ENCODE data around the gene PTRHD1.
"Not testable (repeated sequence)": the region's sequence is repeated elsewhere in the genome, so short reads cannot be mapped to it uniquely, and the experiment has no call there.

Gene PTRHD1

GRCh38 chr2:24815171-24815570, 22.0 kb upstream of the PTRHD1 start:
- Histone ChIP-seq H3K9ac (ENCODE audit: low read length) (no peak overlapping the region), H3K36me3 (ENCODE audit: control insufficient read depth, insufficient read depth, low read length) (peaks cover 2% of the 10 kb centered on the region), H3K4me1 (ENCODE audit: control insufficient read depth, insufficient read depth, low read length) (no peaks in the 10 kb centered on the region), H3K27ac (ENCODE audit: low read depth, low read length) (no peak overlapping the region), H3K4me3 (ENCODE audit: low read length) (no peak overlapping the region), H3K27me3 (ENCODE audit: control insufficient read depth, insufficient read depth, low read length) (no peaks in the 10 kb centered on the region)

GRCh38 chr2:24814516-24814915, 21.3 kb upstream of the PTRHD1 start:
- no peaks in the 10 kb centered on the region for H3K4me1 ChIP-seq (ENCODE audit: control insufficient read depth, insufficient read depth, low read length)
- H3K27me3 ChIP-seq (ENCODE audit: control insufficient read depth, insufficient read depth, low read length): no peaks in the 10 kb centered on the region
- no peak overlapping the region for H3K27ac ChIP-seq (ENCODE audit: low read depth, low read length)
- H3K4me3 ChIP-seq (ENCODE audit: low read length): no peak overlapping the region
- H3K36me3 ChIP-seq (ENCODE audit: control insufficient read depth, insufficient read depth, low read length): peaks cover 2% of the 10 kb centered on the region
- no peak overlapping the region for H3K9ac ChIP-seq (ENCODE audit: low read length)

- H3K27ac ChIP-seq (ENCODE audit: low read depth, low read length): no peak overlapping the region
- H3K36me3 ChIP-seq (ENCODE audit: control insufficient read depth, insufficient read depth, low read length): no peaks in the 10 kb centered on the region
- no peaks in the 10 kb centered on the region for H3K4me1 ChIP-seq (ENCODE audit: control insufficient read depth, insufficient read depth, low read length)
- H3K27me3 ChIP-seq (ENCODE audit: control insufficient read depth, insufficient read depth, low read length): no peaks in the 10 kb centered on the region
- no peak overlapping the region for H3K4me3 ChIP-seq (ENCODE audit: low read length)
- H3K9ac ChIP-seq (ENCODE audit: low read length): no peak overlapping the region
Measured at GRCh38 chr2:24813691-24814137, 20.5 kb upstream of the PTRHD1 start.

GRCh38 chr2:24809316-24810007, 16.3 kb upstream of the PTRHD1 start:
- no peaks in the 10 kb centered on the region for H3K27me3 ChIP-seq (ENCODE audit: control insufficient read depth, insufficient read depth, low read length)
- H3K36me3 ChIP-seq (ENCODE audit: control insufficient read depth, insufficient read depth, low read length): no peaks in the 10 kb centered on the region
- no peaks in the 10 kb centered on the region for H3K4me1 ChIP-seq (ENCODE audit: control insufficient read depth, insufficient read depth, low read length)
- no peak overlapping the region for H3K27ac ChIP-seq (ENCODE audit: low read depth, low read length)
- H3K9ac ChIP-seq (ENCODE audit: low read length): no peak overlapping the region
- no peak overlapping the region for H3K4me3 ChIP-seq (ENCODE audit: low read length)

- H3K27me3 ChIP-seq (ENCODE audit: control insufficient read depth, insufficient read depth, low read length): no peaks in the 10 kb centered on the region
- no peaks in the 10 kb centered on the region for H3K4me1 ChIP-seq (ENCODE audit: control insufficient read depth, insufficient read depth, low read length)
- no peaks in the 10 kb centered on the region for H3K36me3 ChIP-seq (ENCODE audit: control insufficient read depth, insufficient read depth, low read length)
- no peak overlapping the region for H3K27ac ChIP-seq (ENCODE audit: low read depth, low read length)
- H3K9ac ChIP-seq (ENCODE audit: low read length): no peak overlapping the region
- H3K4me3 ChIP-seq (ENCODE audit: low read length): no peak overlapping the region
Measured at GRCh38 chr2:24806661-24807036, 13.5 kb upstream of the PTRHD1 start.

GRCh38 chr2:24805811-24806660, 12.8 kb upstream of the PTRHD1 start:
- H3K27me3 ChIP-seq (ENCODE audit: control insufficient read depth, insufficient read depth, low read length); H3K9ac ChIP-seq (ENCODE audit: low read length); H3K4me3 ChIP-seq (ENCODE audit: low read length); H3K4me1 ChIP-seq (ENCODE audit: control insufficient read depth, insufficient read depth, low read length); H3K36me3 ChIP-seq (ENCODE audit: control insufficient read depth, insufficient read depth, low read length); H3K27ac ChIP-seq (ENCODE audit: low read depth, low read length): not testable (repeated sequence)

- not testable (repeated sequence) for H3K9ac ChIP-seq (ENCODE audit: low read length); H3K4me1 ChIP-seq (ENCODE audit: control insufficient read depth, insufficient read depth, low read length); H3K27me3 ChIP-seq (ENCODE audit: control insufficient read depth, insufficient read depth, low read length); H3K36me3 ChIP-seq (ENCODE audit: control insufficient read depth, insufficient read depth, low read length); H3K27ac ChIP-seq (ENCODE audit: low read depth, low read length); H3K4me3 ChIP-seq (ENCODE audit: low read length)
Measured at GRCh38 chr2:24800487-24800886, 7.3 kb upstream of the PTRHD1 start.

- no peaks in the 10 kb centered on the region for H3K4me1 ChIP-seq (ENCODE audit: control insufficient read depth, insufficient read depth, low read length)
Measured at GRCh38 chr2:24797644-24798043, 4.5 kb upstream of the PTRHD1 start.

GRCh38 chr2:24793761-24794435, 707 bp upstream of the PTRHD1 start:
- Histone ChIP-seq H3K4me3 (ENCODE audit: low read length) (peak overlapping the region; percentile 82), H3K36me3 (ENCODE audit: control insufficient read depth, insufficient read depth, low read length) (no peaks in the 10 kb centered on the region), H3K9ac (ENCODE audit: low read length) (peak overlapping the region; percentile 13), H3K27me3 (ENCODE audit: control insufficient read depth, insufficient read depth, low read length) (no peaks in the 10 kb centered on the region), H3K27ac (ENCODE audit: low read depth, low read length) (no peak overlapping the region), H3K4me1 (ENCODE audit: control insufficient read depth, insufficient read depth, low read length) (no peaks in the 10 kb centered on the region)

More at GRCh38 chr2:24797644-24798043, 4.5 kb upstream of the PTRHD1 start:
- Histone ChIP-seq H3K9ac (ENCODE audit: low read length) (no peak overlapping the region), H3K27me3 (ENCODE audit: control insufficient read depth, insufficient read depth, low read length) (no peaks in the 10 kb centered on the region), H3K4me3 (ENCODE audit: low read length) (no peak overlapping the region), H3K27ac (ENCODE audit: low read depth, low read length) (no peak overlapping the region), H3K36me3 (ENCODE audit: control insufficient read depth, insufficient read depth, low read length) (no peaks in the 10 kb centered on the region)

- H3K36me3 ChIP-seq (ENCODE audit: control insufficient read depth, insufficient read depth, low read length): no peaks in the 10 kb centered on the region
- H3K27me3 ChIP-seq (ENCODE audit: control insufficient read depth, insufficient read depth, low read length): no peaks in the 10 kb centered on the region
- peak overlapping the region; percentile 100 for H3K27ac ChIP-seq (ENCODE audit: low read depth, low read length)
- peak overlapping the region; percentile 64 for H3K9ac ChIP-seq (ENCODE audit: low read length)
- no peaks in the 10 kb centered on the region for H3K4me1 ChIP-seq (ENCODE audit: control insufficient read depth, insufficient read depth, low read length)
- peak overlapping the region; percentile 82 for H3K4me3 ChIP-seq (ENCODE audit: low read length)
Measured at GRCh38 chr2:24792542-24792873, 683 bp downstream of the PTRHD1 start.

- no peaks in the 10 kb centered on the region for H3K36me3 ChIP-seq (ENCODE audit: control insufficient read depth, insufficient read depth, low read length)
- no peaks in the 10 kb centered on the region for H3K4me1 ChIP-seq (ENCODE audit: control insufficient read depth, insufficient read depth, low read length)
- H3K27me3 ChIP-seq (ENCODE audit: control insufficient read depth, insufficient read depth, low read length): no peaks in the 10 kb centered on the region
- H3K27ac ChIP-seq (ENCODE audit: low read depth, low read length): no peak overlapping the region
- no peak overlapping the region for H3K4me3 ChIP-seq (ENCODE audit: low read length)
- H3K9ac ChIP-seq (ENCODE audit: low read length): no peak overlapping the region
Measured at GRCh38 chr2:24791452-24791851, 1.7 kb downstream of the PTRHD1 start.

- Histone ChIP-seq H3K27me3 (ENCODE audit: control insufficient read depth, insufficient read depth, low read length) (no peaks in the 10 kb centered on the region), H3K27ac (ENCODE audit: low read depth, low read length) (no peak overlapping the region), H3K4me3 (ENCODE audit: low read length) (no peak overlapping the region), H3K36me3 (ENCODE audit: control insufficient read depth, insufficient read depth, low read length) (no peaks in the 10 kb centered on the region), H3K4me1 (ENCODE audit: control insufficient read depth, insufficient read depth, low read length) (no peaks in the 10 kb centered on the region), H3K9ac (ENCODE audit: low read length) (no peak overlapping the region)
Measured at GRCh38 chr2:24788816-24789215, 4.4 kb downstream of the PTRHD1 start.

All from rectal smooth muscle tissue (tissue), 1 donor.